ENCODE results near the gene HSPA1A.

GRCh38 chr6:31785475-31785874 is 29.9 kb upstream of the HSPA1A start:
- TF ChIP-seq TAF1 (IDR thresholded peaks at IDR 0.05; ENCODE audit: borderline replicate concordance, insufficient read depth, low read length), result no peak
- no peak for TF ChIP-seq REST (IDR thresholded peaks at IDR 0.05; ENCODE audit: insufficient read depth in 1 of 2, low read depth in 2 of 2, low read length in 2 of 2)
- no peak for TF ChIP-seq POLR2AphosphoS5 (IDR thresholded peaks at IDR 0.05; ENCODE audit: low read depth, low read length)
- no peak for TF ChIP-seq SIN3A (IDR thresholded peaks at IDR 0.05; ENCODE audit: borderline replicate concordance, insufficient read depth, low read length)

Measured in PFSK-1 (cell line).